ENCODE data around the gene MCL1.
"Not testable (repeated sequence)": the region's sequence is repeated elsewhere in the genome, so short reads cannot be mapped to it uniquely, and the experiment has no call there.

Gene MCL1

GRCh38 chr1:150579110-150579944 is at the start of gene MCL1:
Gene MCL1 (minus strand): TSS chr1:150579610. CDS start chr1:150579530, 80 bp downstream.
- TF ChIP-seq CTCF (IDR thresholded peaks at IDR 0.05): no peak
- H3K9me3 Mint-ChIP-seq: no peaks in the 10 kb centered on the region
- peaks cover 52% of the 10 kb centered on the region for H3K4me1 Mint-ChIP-seq
- H3K36me3 Mint-ChIP-seq (ENCODE audit: low read depth): peaks cover 51% of the 10 kb centered on the region
- no peaks in the 10 kb centered on the region for H3K27me3 Mint-ChIP-seq (ENCODE audit: low read depth, poor library complexity)
- H3K4me3 Mint-ChIP-seq: peak within 1 kb of the TSS; percentile 100
- peak; percentile 87 for DNase-seq
- peak within 1 kb of the TSS; percentile 100 for H3K27ac Mint-ChIP-seq

- H3K27ac Mint-ChIP-seq: no peak overlapping the region
- H3K4me3 Mint-ChIP-seq: no peak overlapping the region
- no peaks in the 10 kb centered on the region for H3K9me3 Mint-ChIP-seq
- no peak for DNase-seq
- peaks cover 4% of the 10 kb centered on the region for H3K4me1 Mint-ChIP-seq
- TF ChIP-seq CTCF (IDR thresholded peaks at IDR 0.05): no peak
- peaks cover 38% of the 10 kb centered on the region for H3K36me3 Mint-ChIP-seq (ENCODE audit: low read depth)
- H3K27me3 Mint-ChIP-seq (ENCODE audit: low read depth, poor library complexity): peaks cover 7% of the 10 kb centered on the region
These were observed 49.3 kb upstream of the MCL1 start for GRCh38 chr1:150628766-150629114.

GRCh38 chr1:150627826-150628410 is 48.5 kb upstream of the MCL1 start:
- Mint-ChIP-seq H3K27me3 (ENCODE audit: low read depth, poor library complexity) (peaks cover 7% of the 10 kb centered on the region), H3K27ac (peak overlapping the region; percentile 15), H3K9me3 (no peaks in the 10 kb centered on the region), H3K4me1 (peaks cover 4% of the 10 kb centered on the region), H3K36me3 (ENCODE audit: low read depth) (peaks cover 46% of the 10 kb centered on the region), H3K4me3 (no peak overlapping the region)
- no peak for DNase-seq
- no peak for TF ChIP-seq CTCF (IDR thresholded peaks at IDR 0.05)

GRCh38 chr1:150626150-150626549 is 46.7 kb upstream of the MCL1 start:
- Mint-ChIP-seq H3K27me3 (ENCODE audit: low read depth, poor library complexity) (no peaks in the 10 kb centered on the region), H3K27ac (no peak overlapping the region), H3K36me3 (ENCODE audit: low read depth) (peaks cover 54% of the 10 kb centered on the region), H3K4me1 (peaks cover 4% of the 10 kb centered on the region), H3K9me3 (no peaks in the 10 kb centered on the region), H3K4me3 (no peak overlapping the region)
- DNase-seq: no peak
- TF ChIP-seq CTCF (IDR thresholded peaks at IDR 0.05): no peak

GRCh38 chr1:150624546-150624945 is 45.1 kb upstream of the MCL1 start:
- peaks cover 69% of the 10 kb centered on the region for H3K36me3 Mint-ChIP-seq (ENCODE audit: low read depth)
- H3K27me3 Mint-ChIP-seq (ENCODE audit: low read depth, poor library complexity); DNase-seq; H3K4me3 Mint-ChIP-seq; H3K27ac Mint-ChIP-seq; H3K9me3 Mint-ChIP-seq; H3K4me1 Mint-ChIP-seq: not testable (repeated sequence)

GRCh38 chr1:150624134-150624533 is 44.7 kb upstream of the MCL1 start:
- H3K4me3 Mint-ChIP-seq; H3K9me3 Mint-ChIP-seq; DNase-seq; H3K4me1 Mint-ChIP-seq; H3K27ac Mint-ChIP-seq; H3K27me3 Mint-ChIP-seq (ENCODE audit: low read depth, poor library complexity): not testable (repeated sequence)
- H3K36me3 Mint-ChIP-seq (ENCODE audit: low read depth): peaks cover 73% of the 10 kb centered on the region
